ENCODE data around the gene MMAB. TPM values are rescaled to one million over a fixed set of nuclear protein-coding genes. Genes with fewer than 3 reads are reported as not detected.
A peak's percentile ranks its signal among the peaks of the same experiment; 100 is the strongest.

Gene MMAB
- total and polyA plus RNA-seq, 2 of the 13 experiments (the other 11 are each of a cell fraction or from before 2014, with no cell fraction given): 26.1 to 77.3 TPM

- TF ChIP-seq ZIK1 (CRISPR knock-in tag; IDR thresholded peaks at IDR 0.05; ENCODE audit: borderline replicate concordance, low read depth) (peak; percentile 66; the same call in 1 of the 2 replicates), ZNF138 (CRISPR knock-in tag; IDR thresholded peaks at IDR 0.05; ENCODE audit: low read depth) (peak; percentile 90), TBP (CRISPR knock-in tag; IDR thresholded peaks at IDR 0.05) (peak; percentile 49; the same call in 1 of the 2 replicates), ZBTB21 (CRISPR knock-in tag; IDR thresholded peaks at IDR 0.05) (peak; percentile 100), CEBPZ (IDR thresholded peaks at IDR 0.05; ENCODE audit: low read length) (peak; percentile 51; the same call in 1 of the 2 replicates), PBX3 (CRISPR knock-in tag; IDR thresholded peaks at IDR 0.05; ENCODE audit: borderline replicate concordance) (peak; percentile 72; the same call in 1 of the 2 replicates), PATZ1 (CRISPR knock-in tag; IDR thresholded peaks at IDR 0.05) (peak; percentile 32; the same call in 1 of the 2 replicates)
These were observed at the start of gene MMAB, which contains the start of gene MVK (continued) for GRCh38 chr12:109573029-109573913.

Data from HepG2 (cell line).